GM12872 (cell line): ENCODE results near the gene WDR62.

ENCODE experiments used
- CTCF ChIP-seq: IDR thresholded peaks from 3 replicates; pipeline ENCODE4 v1.5.1; 2011; ENCODE audit warnings: low read depth, mild to moderate bottlenecking, low read length, moderate library complexity; ENCODE audit not compliant: insufficient read depth

Gene WDR62

GRCh38 chr19:36110487-36111199, 55.9 kb downstream of the WDR62 start, which contains the start of gene OVOL3:
Gene OVOL3, plus strand, starts transcription at chr19:36111143. Its CDS starts 60 bp downstream, at chr19:36111203.
- no peak for TF ChIP-seq CTCF

GRCh38 chr19:36111200-36111539, 56.5 kb downstream of the WDR62 start:
- TF ChIP-seq CTCF = no peak

- TF ChIP-seq CTCF = no peak
Measured at GRCh38 chr19:36112678-36113077, 58.0 kb downstream of the WDR62 start.

- no peak for TF ChIP-seq CTCF
Measured at GRCh38 chr19:36113425-36113824, 58.7 kb downstream of the WDR62 start.

- no peak for TF ChIP-seq CTCF
Measured at GRCh38 chr19:36113894-36114720, 59.4 kb downstream of the WDR62 start.

GRCh38 chr19:36114721-36115452, 60.2 kb downstream of the WDR62 start, which contains the start of gene POLR2I:
Gene POLR2I, minus strand, starts transcription at chr19:36114875. Its CDS starts 19 bp downstream, at chr19:36114856.
- TF ChIP-seq CTCF = no peak
